AG04449 (cell line): ENCODE data around the gene CRISP1.

ENCODE experiments used
- CTCF ChIA-PET: fragments of 350-600 bp; formaldehyde crosslinking; extraction: SDS; loops from one replicate; lab custom pipeline; 2021; ENCODE audit warnings: antibody characterized with exemption; lab: Yijun Ruan, JAX
- POLR2A ChIA-PET: fragments of 400-600, 350-600 bp; formaldehyde crosslinking; extraction: SDS; loops from one replicate; lab custom pipeline; 2020; ENCODE audit warnings: antibody characterized with exemption, inconsistent platforms; lab: Yijun Ruan, JAX
- DNase-seq: peaks from one replicate; pipeline ENCODE4 v3.0.0-alpha.2; 2010; ENCODE audit warnings: low read depth, low spot score
- H3K4me3 ChIP-seq: 2 replicates; pipeline ENCODE4 v1.5.1; 2011; ENCODE audit warnings: low read depth, mild to moderate bottlenecking, control low read depth, low read length
- TF ChIP-seq, protein P1 (sequence below): IDR thresholded peaks from one replicate; pipeline ENCODE4 v1.5.1; 2011; ENCODE audit warnings: mild to moderate bottlenecking, moderate library complexity, low read length, control low read depth, inconsistent platforms; ENCODE audit not compliant: insufficient read depth; ENCODE audit errors: missing control alignments

The CRISP1 gene

GRCh38 chr6:49888742-49889431 lies 22.6 kb upstream of the CRISP1 start:
- DNase-seq: no peak
- H3K4me3 ChIP-seq: no peak overlapping the region
- ChIA-PET POLR2A (no interaction called here), CTCF (no interaction called here)
- TF ChIP-seq, protein P1, sequence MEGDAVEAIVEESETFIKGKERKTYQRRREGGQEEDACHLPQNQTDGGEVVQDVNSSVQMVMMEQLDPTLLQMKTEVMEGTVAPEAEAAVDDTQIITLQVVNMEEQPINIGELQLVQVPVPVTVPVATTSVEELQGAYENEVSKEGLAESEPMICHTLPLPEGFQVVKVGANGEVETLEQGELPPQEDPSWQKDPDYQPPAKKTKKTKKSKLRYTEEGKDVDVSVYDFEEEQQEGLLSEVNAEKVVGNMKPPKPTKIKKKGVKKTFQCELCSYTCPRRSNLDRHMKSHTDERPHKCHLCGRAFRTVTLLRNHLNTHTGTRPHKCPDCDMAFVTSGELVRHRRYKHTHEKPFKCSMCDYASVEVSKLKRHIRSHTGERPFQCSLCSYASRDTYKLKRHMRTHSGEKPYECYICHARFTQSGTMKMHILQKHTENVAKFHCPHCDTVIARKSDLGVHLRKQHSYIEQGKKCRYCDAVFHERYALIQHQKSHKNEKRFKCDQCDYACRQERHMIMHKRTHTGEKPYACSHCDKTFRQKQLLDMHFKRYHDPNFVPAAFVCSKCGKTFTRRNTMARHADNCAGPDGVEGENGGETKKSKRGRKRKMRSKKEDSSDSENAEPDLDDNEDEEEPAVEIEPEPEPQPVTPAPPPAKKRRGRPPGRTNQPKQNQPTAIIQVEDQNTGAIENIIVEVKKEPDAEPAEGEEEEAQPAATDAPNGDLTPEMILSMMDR: no peak

DNA sequence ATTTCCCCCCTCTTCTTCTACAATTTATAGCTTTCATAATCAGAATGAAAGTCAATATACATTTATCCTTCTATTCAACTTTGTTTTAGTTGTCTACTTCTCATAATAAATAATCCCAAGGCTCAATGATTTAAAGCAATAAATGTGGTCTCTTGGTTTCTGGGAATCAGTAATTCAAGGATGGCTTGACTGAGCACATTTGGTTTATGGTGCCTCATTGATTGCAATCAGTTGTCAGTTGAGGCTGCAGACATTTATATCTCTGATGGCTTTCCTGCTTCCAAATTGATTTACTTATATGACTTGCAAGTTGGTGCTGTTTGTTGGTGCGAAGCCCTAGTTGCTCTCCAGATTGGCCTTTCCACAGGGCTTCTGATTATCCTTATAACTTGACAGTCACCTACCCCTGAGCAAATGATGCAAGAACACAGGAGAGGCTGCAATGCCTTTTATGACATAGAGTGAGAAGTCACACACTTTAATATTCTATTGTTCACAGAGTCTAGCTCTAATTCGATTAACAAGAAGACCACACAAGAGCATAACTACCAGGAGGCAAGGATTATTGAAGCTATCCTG lies 2.7 kb upstream of the CRISP1 start:
- POLR2A ChIA-PET: no interaction called here
- DNase-seq: no peak
- CTCF ChIA-PET: no interaction called here
- H3K4me3 ChIP-seq: no peak overlapping the region
- TF ChIP-seq, protein P1: no peak

DNA sequence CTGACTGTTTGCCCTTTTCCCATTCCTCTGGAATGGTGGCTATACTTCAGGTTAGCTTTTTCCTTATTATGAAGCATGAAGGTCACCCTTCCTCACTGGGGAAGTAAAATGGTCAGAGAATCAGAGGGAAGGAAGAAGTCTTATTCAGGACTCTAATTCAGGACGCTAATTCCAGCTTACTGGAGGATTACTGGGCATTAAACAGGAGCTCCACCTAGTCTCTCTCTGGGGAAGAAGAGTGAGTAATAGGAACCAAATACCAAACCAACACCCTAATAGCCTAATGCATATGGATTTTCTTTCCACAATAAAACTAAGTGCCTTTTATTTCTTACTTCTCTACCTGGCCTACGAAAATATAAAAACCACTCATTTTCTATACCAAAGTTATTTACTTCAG lies 10.1 kb downstream of the CRISP1 start:
- DNase-seq: no peak
- no peak overlapping the region for H3K4me3 ChIP-seq
- CTCF ChIA-PET: interaction anchor here (0.7 to 1.5 kb wide), 2 partner anchors 8 to 235 kb away, joined by 3 to 4 read pairs; no protein-coding TSS in a partner anchor
- TF ChIP-seq, protein P1: no peak
- POLR2A ChIA-PET: no interaction called here

GRCh38 chr6:49855221-49855620 lies 11.1 kb downstream of the CRISP1 start:
- no peak overlapping the region for H3K4me3 ChIP-seq
- POLR2A ChIA-PET: no interaction called here
- no peak for DNase-seq
- CTCF ChIA-PET: no interaction called here
- TF ChIP-seq, protein P1: no peak

GRCh38 chr6:49852975-49853374 lies 13.4 kb downstream of the CRISP1 start:
- POLR2A ChIA-PET: no interaction called here
- TF ChIP-seq, protein P1: no peak
- H3K4me3 ChIP-seq: no peak overlapping the region
- CTCF ChIA-PET: no interaction called here
- DNase-seq: no peak

GRCh38 chr6:49849213-49849907 lies 17.0 kb downstream of the CRISP1 start:
- no peak overlapping the region for H3K4me3 ChIP-seq
- ChIA-PET POLR2A (no interaction called here), CTCF (interaction anchor here (0.6 to 4.0 kb wide), 8 partner anchors 7 to 396 kb away, joined by 3 to 29 read pairs (median 6); no protein-coding TSS in a partner anchor)
- DNase-seq: peak; percentile 10
- TF ChIP-seq, protein P1: peak; percentile 26
